ENCODE data around the gene DMRTA1.
A peak's percentile ranks its signal among the peaks of the same experiment; 100 is the strongest.
"Not testable (repeated sequence)": the region's sequence is repeated elsewhere in the genome, so short reads cannot be mapped to it uniquely, and the experiment has no call there.

Gene DMRTA1, protein sequence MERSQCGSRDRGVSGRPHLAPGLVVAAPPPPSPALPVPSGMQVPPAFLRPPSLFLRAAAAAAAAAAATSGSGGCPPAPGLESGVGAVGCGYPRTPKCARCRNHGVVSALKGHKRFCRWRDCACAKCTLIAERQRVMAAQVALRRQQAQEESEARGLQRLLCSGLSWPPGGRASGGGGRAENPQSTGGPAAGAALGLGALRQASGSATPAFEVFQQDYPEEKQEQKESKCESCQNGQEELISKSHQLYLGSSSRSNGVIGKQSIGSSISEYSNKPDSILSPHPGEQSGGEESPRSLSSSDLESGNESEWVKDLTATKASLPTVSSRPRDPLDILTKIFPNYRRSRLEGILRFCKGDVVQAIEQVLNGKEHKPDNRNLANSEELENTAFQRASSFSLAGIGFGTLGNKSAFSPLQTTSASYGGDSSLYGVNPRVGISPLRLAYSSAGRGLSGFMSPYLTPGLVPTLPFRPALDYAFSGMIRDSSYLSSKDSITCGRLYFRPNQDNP

DNA sequence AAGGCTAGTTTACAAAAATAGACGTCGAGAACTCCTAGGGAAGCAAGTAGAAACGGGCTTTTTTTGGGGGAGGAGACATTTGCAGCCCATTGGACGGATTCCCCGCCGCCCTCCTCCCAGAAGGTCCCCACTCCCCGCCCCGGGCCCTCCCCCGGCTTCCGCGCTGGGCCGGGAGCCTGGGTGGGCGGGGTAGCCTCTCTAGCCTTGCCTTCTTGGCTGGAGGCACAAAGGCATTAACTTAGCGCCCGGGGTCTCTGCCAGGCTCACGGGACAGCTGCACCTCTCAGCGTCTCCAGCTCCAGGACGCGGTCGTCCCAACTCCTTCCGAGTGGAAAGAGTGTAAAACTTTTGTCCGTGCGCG is at the start of gene DMRTA1:
TSS of gene DMRTA1 (plus strand) at position 236 of the 361 bp plus-strand sequence. CDS start 242 bp downstream, outside the sequence.
- DNase-seq (ENCODE audit: low read depth in 2 of 2), result no peak

DNA sequence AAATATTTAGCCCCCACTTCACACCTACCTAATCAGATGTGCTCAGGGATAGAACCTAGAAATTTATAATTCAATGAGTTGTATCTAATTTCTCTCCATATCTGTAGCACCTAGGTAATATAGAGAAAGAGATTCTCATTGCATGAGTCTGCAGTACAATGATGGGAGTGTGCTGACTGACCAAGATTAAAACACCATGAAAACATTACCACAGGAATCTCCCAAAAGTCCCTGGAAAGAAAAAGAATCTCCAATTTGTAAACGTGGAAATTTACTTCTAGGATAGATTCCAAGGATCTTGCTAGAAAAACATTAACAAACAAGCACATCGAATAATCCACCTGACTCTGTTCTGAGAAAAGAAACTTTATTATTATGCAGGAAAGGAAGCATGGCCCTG is 45.0 kb upstream of the DMRTA1 start:
- no peak for DNase-seq (ENCODE audit: low read depth in 2 of 2)

- DNase-seq (ENCODE audit: low read depth in 2 of 2), result no peak
Measured at GRCh38 chr9:22405869-22406659, 40.6 kb upstream of the DMRTA1 start.

GRCh38 chr9:22413884-22414283 is 32.7 kb upstream of the DMRTA1 start:
- DNase-seq (ENCODE audit: low read depth in 2 of 2), result no peak

DNA sequence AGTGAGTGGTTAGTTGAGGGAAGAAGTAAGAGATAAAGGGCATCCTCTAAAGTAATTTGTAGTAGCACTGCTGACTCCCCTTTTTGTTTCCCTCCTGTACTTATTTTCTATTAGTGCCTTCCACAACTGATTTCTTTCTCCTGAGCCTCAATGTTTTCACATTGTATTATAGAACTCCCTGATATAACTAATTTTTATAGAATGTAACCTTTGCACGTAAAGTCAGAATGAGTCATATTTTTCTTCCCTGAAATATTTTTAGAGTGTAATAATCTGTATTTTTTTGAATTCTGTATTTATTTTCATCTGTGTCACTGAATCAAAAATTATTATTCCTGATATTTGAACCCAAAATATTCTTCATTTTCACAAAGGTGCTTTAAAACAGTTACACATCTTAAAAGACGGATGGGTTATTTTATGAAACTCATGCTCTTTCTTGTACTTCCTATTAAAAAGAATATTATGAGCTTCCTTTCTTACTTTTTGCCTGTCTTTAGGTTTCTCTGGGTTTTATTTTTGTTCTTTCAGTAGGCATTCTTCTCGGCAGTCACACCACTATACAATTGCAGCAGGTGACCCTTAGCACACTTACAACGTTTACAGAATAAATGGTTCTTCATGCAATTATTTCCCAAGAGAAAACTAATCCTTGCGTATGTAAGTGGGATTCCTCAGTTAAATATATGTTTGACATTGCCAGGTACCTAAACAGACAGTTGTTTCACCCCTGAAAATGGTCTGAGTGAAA is 30.5 kb upstream of the DMRTA1 start:
- DNase-seq (ENCODE audit: low read depth in 2 of 2), result no peak

GRCh38 chr9:22416692-22417060 is 29.9 kb upstream of the DMRTA1 start:
- DNase-seq (ENCODE audit: low read depth in 2 of 2), result no peak

GRCh38 chr9:22423566-22423965 is 23.1 kb upstream of the DMRTA1 start:
- DNase-seq (ENCODE audit: low read depth in 2 of 2), result no peak

DNA sequence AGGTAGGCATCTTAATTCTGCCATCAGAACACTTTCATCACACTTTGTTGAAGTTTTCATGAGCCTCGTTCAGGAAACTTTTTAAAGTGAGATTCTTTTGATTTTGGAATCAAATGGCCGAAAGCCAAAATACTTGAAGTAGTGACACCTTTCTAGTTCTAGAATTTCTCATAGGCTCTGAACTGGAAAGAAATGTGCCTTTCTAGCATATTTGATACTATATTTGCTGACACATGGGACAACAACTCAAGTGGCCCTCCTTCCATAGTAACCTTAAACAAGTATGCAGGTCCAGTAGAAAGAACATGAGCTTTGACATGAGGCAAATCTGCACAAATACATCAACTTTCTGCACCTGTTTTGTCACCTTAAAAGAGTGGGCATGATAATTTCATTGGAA is 22.0 kb upstream of the DMRTA1 start:
- no peak for DNase-seq (ENCODE audit: low read depth in 2 of 2)

GRCh38 chr9:22425551-22425950 is 21.1 kb upstream of the DMRTA1 start:
- no peak for DNase-seq (ENCODE audit: low read depth in 2 of 2)

- DNase-seq (ENCODE audit: low read depth in 2 of 2), result no peak
Measured at GRCh38 chr9:22427226-22427880, 19.3 kb upstream of the DMRTA1 start.

DNA sequence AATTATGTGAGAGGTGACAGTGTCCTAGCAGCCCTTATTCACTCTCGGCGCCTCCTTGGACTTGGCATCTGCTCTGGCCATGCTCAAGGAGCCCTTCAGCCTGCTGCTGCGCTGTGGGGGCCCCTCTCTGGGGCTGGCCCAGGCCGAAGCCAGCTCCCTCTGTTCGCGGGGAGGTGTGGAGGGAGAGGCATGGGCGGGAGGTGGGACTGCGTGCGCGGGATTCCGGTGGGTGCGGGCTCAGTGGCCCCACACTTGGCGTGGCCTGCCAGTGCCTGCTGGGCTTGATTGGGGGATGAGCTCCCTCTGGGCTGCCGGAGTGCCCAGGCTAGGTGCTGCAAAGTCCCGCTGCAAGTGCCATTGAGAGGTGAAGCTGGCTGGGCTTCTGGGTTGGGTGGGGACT is 12.9 kb upstream of the DMRTA1 start:
- DNase-seq (ENCODE audit: low read depth in 2 of 2), result no peak

DNA sequence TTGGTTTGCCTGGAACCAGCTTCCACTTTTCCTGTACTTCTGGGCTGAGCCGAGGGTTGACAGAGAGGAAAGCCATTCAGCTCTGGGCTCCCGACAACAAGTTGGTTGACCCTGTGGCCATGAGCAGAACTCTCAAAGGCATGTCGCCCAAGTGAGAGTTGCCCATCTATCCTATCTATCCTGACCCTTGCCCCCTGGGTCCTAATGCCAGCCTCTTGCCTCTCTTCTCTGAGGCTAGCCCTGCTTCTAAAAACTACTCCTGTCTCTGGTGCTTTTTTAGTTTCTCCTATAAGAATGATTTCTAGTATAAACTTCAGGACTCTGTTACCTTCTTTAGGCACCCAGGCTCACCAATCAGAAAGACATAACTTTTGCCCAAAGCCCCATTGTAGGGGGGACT is 11.4 kb upstream of the DMRTA1 start:
- not testable (repeated sequence) for DNase-seq (ENCODE audit: low read depth in 2 of 2)

- DNase-seq (ENCODE audit: low read depth in 2 of 2), result not testable (repeated sequence)
Measured at GRCh38 chr9:22437461-22438067, 9.1 kb upstream of the DMRTA1 start.

GRCh38 chr9:22440841-22441240 is 5.8 kb upstream of the DMRTA1 start:
- no peak for DNase-seq (ENCODE audit: low read depth in 2 of 2)

GRCh38 chr9:22446950-22447617 is 460 bp downstream of the DMRTA1 start:
- DNase-seq (ENCODE audit: low read depth in 2 of 2), result no peak

DNA sequence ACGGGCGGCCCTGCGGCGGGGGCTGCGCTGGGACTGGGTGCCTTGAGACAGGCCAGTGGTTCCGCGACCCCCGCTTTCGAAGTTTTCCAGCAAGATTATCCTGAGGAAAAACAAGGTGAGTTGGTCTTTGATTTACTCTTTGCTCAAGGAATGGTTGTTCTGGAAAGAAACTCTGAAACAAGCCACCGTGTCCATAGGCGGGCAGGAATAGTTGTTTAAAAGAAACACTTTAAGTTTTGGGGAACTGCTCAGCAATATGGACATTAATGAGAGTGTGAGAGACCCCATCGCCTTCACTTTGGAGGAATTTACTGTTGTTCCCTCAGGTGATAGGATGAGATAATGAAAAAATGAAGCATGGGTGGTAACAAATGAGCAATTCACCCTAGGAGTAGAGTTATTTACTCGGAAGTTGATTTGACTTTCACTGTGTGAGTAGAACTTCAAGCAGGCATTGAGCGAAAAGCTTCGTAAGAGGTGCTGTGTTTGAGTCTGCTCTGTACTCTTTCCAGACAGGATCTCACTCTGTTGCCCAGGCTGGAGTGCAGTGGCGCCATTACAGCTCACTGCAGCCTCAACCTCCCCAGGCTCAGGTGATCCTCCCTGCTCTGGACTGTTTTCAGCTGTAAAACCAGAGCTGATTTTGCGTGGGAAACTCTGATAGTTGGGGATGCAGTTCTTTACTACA is 1.1 kb downstream of the DMRTA1 start:
- no peak for DNase-seq (ENCODE audit: low read depth in 2 of 2)

DNA sequence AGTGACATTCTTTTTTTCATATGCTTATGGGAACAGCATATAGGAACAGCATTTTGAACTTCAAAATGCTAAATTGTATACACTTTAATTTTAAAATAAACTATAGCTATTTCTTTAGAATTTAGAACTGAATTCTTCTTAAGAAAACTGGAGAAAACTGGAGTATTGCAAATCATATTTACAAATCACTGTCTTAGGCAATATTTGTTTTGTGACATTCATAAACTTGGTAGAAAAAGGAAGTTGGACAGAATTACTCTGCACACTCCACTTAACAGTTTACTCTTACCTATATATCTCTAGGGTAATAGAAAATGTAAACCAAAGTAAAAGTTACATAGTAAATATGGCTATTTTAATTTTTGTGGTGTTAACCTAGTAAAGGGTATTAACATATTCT is 3.1 kb downstream of the DMRTA1 start:
- DNase-seq (ENCODE audit: low read depth in 2 of 2), result no peak

DNA sequence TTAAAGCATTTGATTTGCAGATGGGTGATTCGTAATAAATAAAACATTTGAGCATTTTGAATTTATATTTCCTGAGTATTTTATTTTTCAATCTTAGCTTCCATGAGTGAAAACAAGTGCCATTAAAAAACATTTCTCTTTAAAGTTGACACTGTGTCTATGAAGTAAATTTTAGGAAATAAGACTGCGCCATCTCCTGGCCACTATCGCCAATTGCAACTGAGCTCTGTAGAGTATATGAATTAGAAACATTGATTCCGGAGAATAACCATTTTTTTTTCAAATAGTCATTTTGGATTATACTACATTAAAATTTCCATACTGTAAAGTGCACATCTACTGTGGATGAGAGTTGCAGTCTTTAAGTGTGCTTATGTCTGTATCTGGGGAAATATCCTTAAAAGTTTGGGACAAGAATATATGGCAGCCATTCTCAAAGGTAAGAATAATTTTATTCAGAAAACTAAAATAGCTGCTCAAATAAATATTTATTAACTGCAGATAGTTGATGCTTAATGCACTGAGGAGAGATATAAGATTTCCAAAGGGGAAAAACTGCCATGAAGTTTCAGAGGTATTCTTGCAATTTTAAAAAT is 5.9 kb downstream of the DMRTA1 start:
- DNase-seq (ENCODE audit: low read depth in 2 of 2), result peak in 1 of 2 donors; percentile 24

DNA sequence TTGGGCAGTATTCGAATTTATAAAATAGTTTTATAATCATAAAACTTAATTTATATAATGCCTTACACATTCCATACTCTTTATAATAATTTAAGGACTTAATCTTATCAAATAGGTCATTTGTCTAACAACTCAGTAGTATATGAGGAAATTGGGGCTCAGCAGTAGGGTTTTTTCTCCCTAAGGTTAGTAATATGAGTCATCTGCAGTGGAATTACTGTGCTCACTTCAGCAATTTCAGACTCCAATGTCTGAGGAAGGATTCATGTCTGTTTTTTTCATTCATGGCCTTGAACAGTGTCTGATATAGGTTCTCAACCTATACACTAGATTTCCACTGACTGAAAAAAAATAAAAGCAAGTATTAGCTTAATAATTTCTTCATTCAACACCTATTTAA is 7.4 kb downstream of the DMRTA1 start:
- DNase-seq (ENCODE audit: low read depth in 2 of 2), result no peak

- DNase-seq (ENCODE audit: low read depth in 2 of 2), result no peak
Measured at GRCh38 chr9:22455181-22455580, 8.6 kb downstream of the DMRTA1 start.
